ENCODE results near the gene RTEL1. TPM values are rescaled to one million over a fixed set of nuclear protein-coding genes. Genes with fewer than 3 reads are reported as not detected.

RTEL1 gene
- total RNA-seq, 1 donor from 2014 or later, result 55.5 TPM

DNA sequence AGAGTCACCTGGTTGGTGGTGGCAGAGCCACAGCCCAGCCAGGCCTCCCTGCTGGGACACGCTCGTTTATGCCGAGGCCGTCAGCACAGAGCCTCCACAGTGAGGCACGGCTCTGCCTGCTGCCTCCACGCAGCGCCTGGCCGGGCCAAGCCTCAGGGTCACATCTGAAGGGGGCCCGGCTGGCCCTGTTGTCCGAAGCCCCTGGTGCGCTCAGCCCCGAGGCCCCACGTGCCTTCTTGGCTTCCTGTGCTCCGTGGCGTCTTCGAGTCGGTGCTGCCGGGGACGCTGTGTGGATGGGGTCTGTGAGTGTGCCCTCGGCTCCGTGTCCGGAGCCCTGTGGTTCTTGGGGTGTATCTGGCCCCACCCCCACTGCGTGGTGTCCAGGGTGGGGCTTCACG lies 28.0 kb downstream of the RTEL1 start:
- H3K4me3 Mint-ChIP-seq, result no peak overlapping the region
- no peak overlapping the region for H3K27ac Mint-ChIP-seq
- no peaks in the 10 kb centered on the region for H3K9me3 Mint-ChIP-seq
- intact Hi-C loops (cut with micrococcal nuclease), result no loop called here
- no peaks in the 10 kb centered on the region for H3K4me1 Mint-ChIP-seq (ENCODE audit: low read depth)
- DNase-seq (ENCODE audit: low spot score), result no peak
- H3K36me3 Mint-ChIP-seq (ENCODE audit: low read depth), result peaks cover 3% of the 10 kb centered on the region
- H3K27me3 Mint-ChIP-seq (ENCODE audit: insufficient read depth), result no peaks in the 10 kb centered on the region

DNA sequence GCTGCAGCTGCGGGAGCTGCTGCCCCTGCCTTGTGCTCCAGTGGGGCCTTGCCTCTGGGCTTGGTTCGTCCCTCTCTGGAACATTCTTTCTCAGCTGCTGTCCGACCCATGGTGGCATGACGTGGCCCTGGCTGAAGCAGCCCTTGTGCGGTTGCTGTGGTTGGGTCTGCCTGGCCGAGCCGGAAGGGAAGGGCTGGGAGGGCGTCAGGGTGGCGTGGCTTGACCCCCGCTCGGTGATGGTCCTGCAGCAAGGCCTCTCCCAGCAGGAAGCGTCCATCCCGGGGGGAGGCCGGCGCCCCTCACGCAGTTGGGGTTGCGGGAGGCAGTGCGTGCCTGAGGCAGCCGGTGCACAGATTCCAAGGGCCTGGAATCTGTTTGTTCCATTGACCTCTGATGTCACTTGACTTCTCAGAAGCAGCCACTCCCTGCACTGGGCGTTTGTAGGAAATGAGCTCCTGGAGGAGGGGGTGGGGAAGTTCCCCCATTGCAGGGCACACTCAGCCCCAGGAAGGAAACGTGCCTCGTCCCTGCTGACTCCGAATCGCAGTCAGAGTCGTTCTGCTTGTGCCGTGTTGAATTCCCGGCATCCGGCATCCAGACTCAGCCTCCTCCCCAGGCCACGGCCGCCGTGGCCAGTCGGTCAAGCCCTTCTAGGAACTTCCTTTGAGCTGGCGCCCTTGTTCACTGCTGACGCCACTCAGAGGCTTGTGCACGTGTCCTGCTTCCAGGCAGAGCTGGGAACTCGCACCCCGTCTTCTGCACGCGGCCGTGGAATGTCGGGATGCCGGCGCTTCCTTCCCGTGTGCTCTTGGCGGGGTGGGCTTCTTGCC lies 28.6 kb downstream of the RTEL1 start:
- DNase-seq (ENCODE audit: low spot score), result no peak
- no peaks in the 10 kb centered on the region for H3K9me3 Mint-ChIP-seq
- peaks cover 7% of the 10 kb centered on the region for H3K36me3 Mint-ChIP-seq (ENCODE audit: low read depth)
- H3K27ac Mint-ChIP-seq, result no peak overlapping the region
- no peak overlapping the region for H3K4me3 Mint-ChIP-seq
- no peaks in the 10 kb centered on the region for H3K4me1 Mint-ChIP-seq (ENCODE audit: low read depth)
- H3K27me3 Mint-ChIP-seq (ENCODE audit: insufficient read depth), result no peaks in the 10 kb centered on the region
- intact Hi-C loops (cut with micrococcal nuclease), result no loop called here

GRCh38 chr20:63687419-63688178 lies 29.5 kb downstream of the RTEL1 start:
- Mint-ChIP-seq H3K36me3 (ENCODE audit: low read depth) (peaks cover 7% of the 10 kb centered on the region), H3K27me3 (ENCODE audit: insufficient read depth) (no peaks in the 10 kb centered on the region), H3K27ac (no peak overlapping the region), H3K4me1 (ENCODE audit: low read depth) (no peaks in the 10 kb centered on the region), H3K4me3 (no peak overlapping the region), H3K9me3 (no peaks in the 10 kb centered on the region)
- intact Hi-C loops (cut with micrococcal nuclease), result no loop called here
- DNase-seq (ENCODE audit: low spot score), result no peak

- H3K27ac Mint-ChIP-seq, result no peak overlapping the region
- no peak for DNase-seq (ENCODE audit: low spot score)
- no peaks in the 10 kb centered on the region for H3K9me3 Mint-ChIP-seq
- H3K27me3 Mint-ChIP-seq (ENCODE audit: insufficient read depth), result no peaks in the 10 kb centered on the region
- peaks cover 7% of the 10 kb centered on the region for H3K36me3 Mint-ChIP-seq (ENCODE audit: low read depth)
- no peak overlapping the region for H3K4me3 Mint-ChIP-seq
- H3K4me1 Mint-ChIP-seq (ENCODE audit: low read depth), result no peaks in the 10 kb centered on the region
- intact Hi-C loops (cut with micrococcal nuclease), result no loop called here
Observed at GRCh38 chr20:63688228-63689045, 30.3 kb downstream of the RTEL1 start.

DNA sequence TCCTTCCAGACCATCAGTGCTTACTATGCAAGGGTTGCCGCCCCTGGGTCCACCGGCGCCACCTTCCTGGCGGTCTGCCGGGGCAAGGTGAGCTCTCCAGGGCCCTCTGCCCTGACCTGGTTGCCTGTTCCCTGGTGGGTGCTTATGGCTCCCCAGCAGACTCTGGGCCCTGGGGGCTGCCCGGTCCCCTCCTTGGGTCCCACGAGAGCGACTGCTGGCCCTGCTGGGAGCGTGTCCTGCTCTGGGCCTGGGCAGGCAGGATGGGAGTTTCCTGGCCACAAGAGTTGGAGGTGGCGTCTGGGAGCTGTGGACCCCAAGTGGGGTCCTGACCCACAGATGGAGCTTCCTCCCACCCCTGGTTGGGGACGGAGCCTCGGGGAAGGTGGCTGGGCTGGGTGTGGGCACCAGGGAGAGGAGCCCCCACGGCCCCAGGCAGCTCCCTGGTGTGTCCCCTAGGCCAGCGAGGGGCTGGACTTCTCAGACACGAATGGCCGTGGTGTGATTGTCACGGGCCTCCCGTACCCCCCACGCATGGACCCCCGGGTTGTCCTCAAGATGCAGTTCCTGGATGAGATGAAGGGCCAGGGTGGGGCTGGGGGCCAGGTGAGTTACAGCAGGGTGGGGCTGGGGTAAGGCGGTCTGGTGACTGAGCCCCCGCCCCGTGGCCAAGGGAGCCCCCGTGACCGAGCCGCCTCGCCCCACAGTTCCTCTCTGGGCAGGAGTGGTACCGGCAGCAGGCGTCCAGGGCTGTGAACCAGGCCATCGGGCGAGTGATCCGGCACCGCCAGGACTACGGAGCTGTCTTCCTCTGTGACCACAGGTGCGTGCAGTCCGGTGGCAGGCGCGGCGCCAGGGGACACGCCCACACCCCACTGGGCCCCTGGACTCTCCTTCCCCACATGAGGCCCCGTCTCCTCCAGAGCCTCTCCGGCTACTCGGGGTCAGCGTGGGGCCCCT lies 31.2 kb downstream of the RTEL1 start:
- Mint-ChIP-seq H3K4me1 (ENCODE audit: low read depth) (no peaks in the 10 kb centered on the region), H3K27me3 (ENCODE audit: insufficient read depth) (peaks cover 2% of the 10 kb centered on the region), H3K36me3 (ENCODE audit: low read depth) (peaks cover 7% of the 10 kb centered on the region), H3K4me3 (no peak overlapping the region), H3K9me3 (no peaks in the 10 kb centered on the region), H3K27ac (no peak overlapping the region)
- intact Hi-C loops (cut with micrococcal nuclease), result no loop called here
- no peak for DNase-seq (ENCODE audit: low spot score)

GRCh38 chr20:63690003-63690897 lies 32.1 kb downstream of the RTEL1 start:
- peaks cover 7% of the 10 kb centered on the region for H3K36me3 Mint-ChIP-seq (ENCODE audit: low read depth)
- no peak for DNase-seq (ENCODE audit: low spot score)
- no peak overlapping the region for H3K27ac Mint-ChIP-seq
- peaks cover 2% of the 10 kb centered on the region for H3K27me3 Mint-ChIP-seq (ENCODE audit: insufficient read depth)
- intact Hi-C loops (cut with micrococcal nuclease), result no loop called here
- no peak overlapping the region for H3K4me3 Mint-ChIP-seq
- H3K4me1 Mint-ChIP-seq (ENCODE audit: low read depth), result no peaks in the 10 kb centered on the region
- H3K9me3 Mint-ChIP-seq, result no peaks in the 10 kb centered on the region

GRCh38 chr20:63690898-63691710 lies 33.0 kb downstream of the RTEL1 start:
- no peaks in the 10 kb centered on the region for H3K9me3 Mint-ChIP-seq
- H3K4me1 Mint-ChIP-seq (ENCODE audit: low read depth), result no peaks in the 10 kb centered on the region
- peaks cover 2% of the 10 kb centered on the region for H3K27me3 Mint-ChIP-seq (ENCODE audit: insufficient read depth)
- DNase-seq (ENCODE audit: low spot score), result no peak
- no peak overlapping the region for H3K4me3 Mint-ChIP-seq
- H3K27ac Mint-ChIP-seq, result no peak overlapping the region
- H3K36me3 Mint-ChIP-seq (ENCODE audit: low read depth), result peaks cover 8% of the 10 kb centered on the region
- intact Hi-C loops (cut with micrococcal nuclease), result no loop called here

DNA sequence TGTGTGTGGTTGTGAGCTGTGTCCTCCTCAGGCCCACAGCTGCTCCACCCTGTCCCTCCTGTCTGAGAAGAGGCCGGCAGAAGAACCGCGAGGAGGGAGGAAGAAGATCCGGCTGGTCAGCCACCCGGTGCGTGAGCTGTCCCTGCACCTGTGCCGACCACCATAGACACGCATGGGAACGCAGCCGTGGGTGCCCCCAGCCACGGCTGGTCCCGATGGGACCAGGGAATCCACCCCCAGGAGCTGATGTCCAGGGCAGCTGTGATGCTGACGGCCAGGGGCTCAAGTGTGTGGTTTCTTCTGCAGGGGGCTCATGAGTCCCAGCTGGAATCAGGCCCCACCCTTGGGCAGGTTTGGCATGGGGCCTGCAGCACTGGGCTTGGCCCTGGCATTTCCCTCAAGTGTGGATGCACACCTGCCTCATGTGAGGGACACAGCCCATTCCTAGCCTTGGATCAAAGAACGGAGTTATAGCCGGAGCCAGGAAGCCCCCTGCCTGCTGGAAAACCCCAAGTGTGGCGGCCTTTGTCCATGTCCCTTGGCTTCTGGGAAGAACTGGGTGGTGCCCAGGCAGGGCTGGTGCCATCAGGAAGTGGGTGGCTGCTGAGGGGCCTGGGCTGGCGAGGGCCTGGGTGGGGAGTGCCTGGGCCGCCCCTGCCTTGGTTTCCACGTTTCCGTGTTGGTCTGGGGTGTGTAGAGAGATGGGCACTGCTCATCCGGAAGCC lies 33.8 kb downstream of the RTEL1 start:
- no peaks in the 10 kb centered on the region for H3K4me1 Mint-ChIP-seq (ENCODE audit: low read depth)
- H3K9me3 Mint-ChIP-seq, result no peaks in the 10 kb centered on the region
- peaks cover 2% of the 10 kb centered on the region for H3K27me3 Mint-ChIP-seq (ENCODE audit: insufficient read depth)
- intact Hi-C loops (cut with micrococcal nuclease), result no loop called here
- no peak overlapping the region for H3K4me3 Mint-ChIP-seq
- H3K27ac Mint-ChIP-seq, result no peak overlapping the region
- H3K36me3 Mint-ChIP-seq (ENCODE audit: low read depth), result peaks cover 9% of the 10 kb centered on the region
- no peak for DNase-seq (ENCODE audit: low spot score)

DNA sequence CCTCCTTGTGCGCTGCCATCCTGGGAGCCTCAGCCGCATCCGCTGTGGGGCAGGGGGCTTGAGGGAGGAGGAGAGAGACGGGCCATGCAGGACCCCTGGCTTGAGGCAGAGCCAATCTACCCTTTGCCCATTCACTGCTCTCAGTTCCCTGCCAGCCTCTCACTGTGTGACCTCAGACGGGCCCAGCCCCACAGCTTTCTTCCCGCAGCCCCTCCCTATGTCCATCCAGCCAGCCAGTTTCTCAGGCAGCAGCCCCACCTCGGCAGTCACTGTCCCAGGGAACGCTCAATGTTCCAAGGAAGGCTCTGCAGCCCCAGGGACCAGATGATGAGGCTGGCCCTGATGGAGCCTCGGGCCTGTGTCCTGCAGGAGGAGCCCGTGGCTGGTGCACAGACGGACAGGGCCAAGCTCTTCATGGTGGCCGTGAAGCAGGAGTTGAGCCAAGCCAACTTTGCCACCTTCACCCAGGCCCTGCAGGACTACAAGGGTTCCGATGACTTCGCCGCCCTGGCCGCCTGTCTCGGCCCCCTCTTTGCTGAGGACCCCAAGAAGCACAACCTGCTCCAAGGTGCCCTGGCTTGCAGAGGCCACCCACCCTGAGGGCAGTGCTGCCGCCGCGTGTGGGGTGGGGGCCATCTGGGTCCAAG lies 34.4 kb downstream of the RTEL1 start:
- Mint-ChIP-seq H3K4me3 (no peak overlapping the region), H3K36me3 (ENCODE audit: low read depth) (peaks cover 9% of the 10 kb centered on the region), H3K9me3 (no peaks in the 10 kb centered on the region), H3K27ac (peak overlapping the region; percentile 63), H3K4me1 (ENCODE audit: low read depth) (no peaks in the 10 kb centered on the region), H3K27me3 (ENCODE audit: insufficient read depth) (peaks cover 2% of the 10 kb centered on the region)
- no peak for DNase-seq (ENCODE audit: low spot score)
- intact Hi-C loops (cut with micrococcal nuclease), result no loop called here

GRCh38 chr20:63693083-63693732 lies 35.1 kb downstream of the RTEL1 start:
- DNase-seq (ENCODE audit: low spot score), result no peak
- Mint-ChIP-seq H3K9me3 (no peaks in the 10 kb centered on the region), H3K27ac (peak overlapping the region; percentile 29), H3K4me1 (ENCODE audit: low read depth) (no peaks in the 10 kb centered on the region), H3K4me3 (no peak overlapping the region), H3K27me3 (ENCODE audit: insufficient read depth) (peaks cover 2% of the 10 kb centered on the region), H3K36me3 (ENCODE audit: low read depth) (peaks cover 9% of the 10 kb centered on the region)
- intact Hi-C loops (cut with micrococcal nuclease), result no loop called here
